ENCODE results near the gene PTPRM.

The PTPRM gene

DNA sequence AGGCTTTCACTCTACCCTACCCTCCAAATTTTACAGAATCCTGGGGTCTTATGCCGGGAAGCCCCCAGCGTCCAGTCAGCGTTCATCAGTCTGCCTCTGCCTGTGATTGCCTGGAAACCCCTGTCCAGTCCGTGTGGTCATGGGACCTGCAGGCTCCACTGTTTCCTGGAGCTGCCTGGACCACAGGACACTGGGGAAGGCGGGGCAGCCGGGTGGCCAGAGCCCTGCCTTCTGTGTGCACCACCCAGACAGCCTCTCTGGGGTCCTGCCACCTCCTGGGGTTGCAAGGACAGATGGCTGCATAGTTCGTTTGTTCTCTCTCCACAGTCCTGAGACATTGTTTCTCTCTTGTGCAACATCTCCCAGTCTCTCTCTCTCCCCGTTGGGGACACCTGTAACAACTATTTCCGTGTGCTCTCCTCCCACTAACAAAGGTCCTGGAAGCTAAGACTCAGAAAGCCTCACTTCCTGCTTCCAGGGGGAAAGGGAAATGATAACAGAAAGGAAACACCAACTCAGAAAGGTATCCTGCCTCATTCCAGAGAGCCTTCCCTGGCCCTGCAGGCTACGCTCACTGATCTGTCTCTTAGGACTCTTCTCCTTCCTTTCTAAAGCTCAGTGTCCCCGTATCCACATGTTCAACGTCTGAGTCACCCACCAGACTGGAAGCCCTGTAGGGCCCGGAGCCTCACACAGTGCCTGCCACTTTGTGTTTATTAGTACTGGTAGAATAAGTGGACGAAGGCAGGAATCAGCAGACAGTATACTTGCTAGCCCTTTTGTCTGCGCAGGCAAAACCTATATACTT, 849.3 kb downstream of the PTPRM start:
- no peaks in the 10 kb centered on the region for H3K27me3 ChIP-seq (ENCODE audit: insufficient read depth, low read length, poor library complexity, severe bottlenecking)
- no peak overlapping the region for H3K4me2 ChIP-seq (ENCODE audit: low read depth, low read length, poor library complexity, severe bottlenecking)
- TF ChIP-seq EZH2phosphoT487 (IDR thresholded peaks at IDR 0.05; ENCODE audit: borderline replicate concordance): no peak
- TF ChIP-seq CTCF (conservative IDR thresholded peaks at IDR 0.05; ENCODE audit: low read length): no peak
- H3K9ac ChIP-seq (ENCODE audit: low read depth, low read length, poor library complexity, severe bottlenecking): no peak overlapping the region
- no peaks in the 10 kb centered on the region for H3K79me2 ChIP-seq (ENCODE audit: insufficient read depth, low read length)
- H3K4me3 ChIP-seq (ENCODE audit: low read length, poor library complexity, severe bottlenecking): no peak overlapping the region
- H3F3A ChIP-seq (ENCODE audit: low read depth): no peaks in the 10 kb centered on the region
- H3K9me2 ChIP-seq (replicated peaks; ENCODE audit: low read depth, low read length): no peaks in the 10 kb centered on the region
- H4K20me1 ChIP-seq (ENCODE audit: insufficient read depth, low read length, poor library complexity, severe bottlenecking): no peaks in the 10 kb centered on the region
- no peaks in the 10 kb centered on the region for H3K36me3 ChIP-seq (ENCODE audit: insufficient read depth, low read length)
- H3K4me1 ChIP-seq (ENCODE audit: insufficient read depth, low read length, poor library complexity, severe bottlenecking): no peaks in the 10 kb centered on the region
- H3K9me3 ChIP-seq (ENCODE audit: insufficient read depth, low read depth, low read length): no peaks in the 10 kb centered on the region
- H2AFZ ChIP-seq (ENCODE audit: low read length): no peak overlapping the region

DNA sequence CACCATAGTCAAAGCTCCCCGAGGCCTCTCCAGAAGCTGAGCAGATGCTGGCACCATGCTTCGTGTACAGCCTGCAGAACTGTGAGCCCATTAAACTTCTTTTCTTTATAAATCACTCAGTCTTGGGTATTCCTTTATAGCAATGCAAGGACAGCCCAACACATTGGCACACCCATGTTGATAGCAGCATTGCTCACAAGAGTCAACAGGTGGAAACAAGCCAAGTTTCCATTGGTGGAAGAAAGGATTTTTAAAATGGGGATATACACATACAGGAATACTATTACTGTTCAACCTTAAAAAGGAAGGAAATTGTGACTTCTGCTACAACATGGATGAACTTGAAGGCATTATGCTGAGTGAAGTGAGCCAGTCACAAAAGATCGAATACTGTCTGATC, 855.3 kb downstream of the PTPRM start:
- TF ChIP-seq EZH2phosphoT487 (IDR thresholded peaks at IDR 0.05; ENCODE audit: borderline replicate concordance) (no peak), CTCF (conservative IDR thresholded peaks at IDR 0.05; ENCODE audit: low read length) (no peak)
- Histone ChIP-seq H3K79me2 (ENCODE audit: insufficient read depth, low read length) (no peaks in the 10 kb centered on the region), H3K9ac (ENCODE audit: low read depth, low read length, poor library complexity, severe bottlenecking) (no peak overlapping the region), H3F3A (ENCODE audit: low read depth) (no peaks in the 10 kb centered on the region), H3K4me2 (ENCODE audit: low read depth, low read length, poor library complexity, severe bottlenecking) (no peak overlapping the region), H2AFZ (ENCODE audit: low read length) (no peak overlapping the region), H3K4me3 (ENCODE audit: low read length, poor library complexity, severe bottlenecking) (no peak overlapping the region), H3K36me3 (ENCODE audit: insufficient read depth, low read length) (no peaks in the 10 kb centered on the region), H4K20me1 (ENCODE audit: insufficient read depth, low read length, poor library complexity, severe bottlenecking) (no peaks in the 10 kb centered on the region), H3K27me3 (ENCODE audit: insufficient read depth, low read length, poor library complexity, severe bottlenecking) (no peaks in the 10 kb centered on the region), H3K4me1 (ENCODE audit: insufficient read depth, low read length, poor library complexity, severe bottlenecking) (no peaks in the 10 kb centered on the region), H3K9me2 (replicated peaks; ENCODE audit: low read depth, low read length) (no peaks in the 10 kb centered on the region), H3K9me3 (ENCODE audit: insufficient read depth, low read depth, low read length) (no peaks in the 10 kb centered on the region)

- H3K4me3 ChIP-seq (ENCODE audit: low read length, poor library complexity, severe bottlenecking): no peak overlapping the region
- H3K9me2 ChIP-seq (replicated peaks; ENCODE audit: low read depth, low read length): no peaks in the 10 kb centered on the region
- TF ChIP-seq EZH2phosphoT487 (IDR thresholded peaks at IDR 0.05; ENCODE audit: borderline replicate concordance) (no peak), CTCF (conservative IDR thresholded peaks at IDR 0.05; ENCODE audit: low read length) (no peak)
- H3K36me3 ChIP-seq (ENCODE audit: insufficient read depth, low read length): no peaks in the 10 kb centered on the region
- H3K4me2 ChIP-seq (ENCODE audit: low read depth, low read length, poor library complexity, severe bottlenecking): no peak overlapping the region
- H4K20me1 ChIP-seq (ENCODE audit: insufficient read depth, low read length, poor library complexity, severe bottlenecking): no peaks in the 10 kb centered on the region
- no peak overlapping the region for H2AFZ ChIP-seq (ENCODE audit: low read length)
- H3K79me2 ChIP-seq (ENCODE audit: insufficient read depth, low read length): no peaks in the 10 kb centered on the region
- H3K27me3 ChIP-seq (ENCODE audit: insufficient read depth, low read length, poor library complexity, severe bottlenecking): no peaks in the 10 kb centered on the region
- no peaks in the 10 kb centered on the region for H3F3A ChIP-seq (ENCODE audit: low read depth)
- no peaks in the 10 kb centered on the region for H3K9me3 ChIP-seq (ENCODE audit: insufficient read depth, low read depth, low read length)
- no peaks in the 10 kb centered on the region for H3K4me1 ChIP-seq (ENCODE audit: insufficient read depth, low read length, poor library complexity, severe bottlenecking)
- no peak overlapping the region for H3K9ac ChIP-seq (ENCODE audit: low read depth, low read length, poor library complexity, severe bottlenecking)
These were observed 856.0 kb downstream of the PTPRM start for GRCh38 chr18:8423051-8423557.

Measured in Loucy (cell line).